ENCODE results near the gene SACS.

- TF ChIP-seq CTCF (IDR thresholded peaks at IDR 0.05; ENCODE audit: low read depth, low read length) (no peak), EZH2phosphoT487 (IDR thresholded peaks at IDR 0.05; ENCODE audit: low read depth) (no peak)
Observed at GRCh38 chr13:23445794-23446193, 12.3 kb upstream of the SACS start.
